HepG2 (cell line): Measurements from ENCODE around the gene CEP20. TPM values are rescaled to one million over a fixed set of nuclear protein-coding genes. Genes with fewer than 3 reads are reported as not detected.
A peak's percentile ranks its signal among the peaks of the same experiment; 100 is the strongest.

ENCODE experiments used
- CBX5 ChIP-seq: sonication (generic); formaldehyde crosslinking; IDR thresholded peaks from 2 replicates; pipeline ENCODE4 v1.4.0; 2020; ENCODE audit warnings: missing genetic modification reagents, borderline replicate concordance
- FOXJ3 ChIP-seq: sonication (generic); formaldehyde crosslinking; IDR thresholded peaks from 2 replicates; pipeline ENCODE4 v1.4.0; 2020; ENCODE audit warnings: missing genetic modification reagents, mild to moderate bottlenecking, borderline replicate concordance
- GATAD1 ChIP-seq: IDR thresholded peaks from 2 replicates; pipeline ENCODE4 v1.6.1; 2016; ENCODE audit warnings: missing genetic modification reagents, missing compliant biosample characterization
- GLI4 ChIP-seq: sonication (generic); formaldehyde crosslinking; IDR thresholded peaks from 2 replicates; pipeline ENCODE4 v1.5.1; 2020; ENCODE audit warnings: missing genetic modification reagents, mild to moderate bottlenecking, moderate library complexity, borderline replicate concordance
- HNRNPL ChIP-seq: fragments of 200-400 bp; formaldehyde crosslinking; IDR thresholded peaks from 2 replicates; pipeline ENCODE4 v1.6.1; 2017; ENCODE audit warnings: mild to moderate bottlenecking, low read depth, low read length
- MEIS2 ChIP-seq: sonication (generic); formaldehyde crosslinking; IDR thresholded peaks from 2 replicates; pipeline ENCODE4 v1.9.0; 2021; ENCODE audit warnings: mild to moderate bottlenecking, missing genetic modification reagents
- MXD3 ChIP-seq: IDR thresholded peaks from 2 replicates; pipeline ENCODE4 v1.6.1; 2016; ENCODE audit warnings: mild to moderate bottlenecking, missing biosample characterization, missing genetic modification reagents
- NAIF1 ChIP-seq: sonication (generic); formaldehyde crosslinking; IDR thresholded peaks from 2 replicates; pipeline ENCODE4 v1.5.0; 2020; ENCODE audit warnings: mild to moderate bottlenecking, missing genetic modification reagents, borderline replicate concordance
- NR0B2 ChIP-seq: sonication (generic); formaldehyde crosslinking; IDR thresholded peaks from 2 replicates; pipeline ENCODE4 v1.4.0; 2020; ENCODE audit warnings: mild to moderate bottlenecking, missing genetic modification reagents
- RFX5 ChIP-seq: IDR thresholded peaks from 2 replicates; pipeline ENCODE4 v1.6.1; 2011; ENCODE audit warnings: low read depth, low read length, improper control_type of control experiment
- TMF1 ChIP-seq: sonication (generic); formaldehyde crosslinking; IDR thresholded peaks from 2 replicates; pipeline ENCODE4 v1.8.1; 2022; ENCODE audit warnings: low read depth, missing genetic modification reagents
- WIZ ChIP-seq: sonication (generic); formaldehyde crosslinking; IDR thresholded peaks from 2 replicates; pipeline ENCODE4 v1.5.1; 2020; ENCODE audit warnings: mild to moderate bottlenecking, missing genetic modification reagents
- ZNF234 ChIP-seq: sonication (generic); formaldehyde crosslinking; conservative IDR thresholded peaks from 2 replicates; pipeline ENCODE4 v1.5.1; 2020; ENCODE audit warnings: mild to moderate bottlenecking, missing genetic modification reagents
- ZNF260 ChIP-seq: sonication (generic); formaldehyde crosslinking; IDR thresholded peaks from 2 replicates; pipeline ENCODE4 v1.4.0; 2020; ENCODE audit warnings: missing genetic modification reagents, low read depth, mild to moderate bottlenecking, borderline replicate concordance
- ZNF383 ChIP-seq: sonication (generic); formaldehyde crosslinking; IDR thresholded peaks from 2 replicates; pipeline ENCODE4 v1.4.0; 2020; ENCODE audit warnings: missing genetic modification reagents, mild to moderate bottlenecking, borderline replicate concordance
- ZNF580 ChIP-seq: IDR thresholded peaks from 2 replicates; pipeline ENCODE4 v1.6.1; 2016; ENCODE audit warnings: low read depth, borderline replicate concordance
- ZNF605 ChIP-seq: sonication (generic); formaldehyde crosslinking; IDR thresholded peaks from 2 replicates; pipeline ENCODE4 v1.8.0; 2022; ENCODE audit warnings: mild to moderate bottlenecking, missing genetic modification reagents
- ZNF7 ChIP-seq: IDR thresholded peaks from 2 replicates; pipeline ENCODE4 v1.6.1; 2016; ENCODE audit warnings: missing biosample characterization, missing genetic modification reagents
- ZNF780A ChIP-seq: sonication (generic); formaldehyde crosslinking; IDR thresholded peaks from 2 replicates; pipeline ENCODE4 v1.8.0; 2022; ENCODE audit warnings: mild to moderate bottlenecking, missing genetic modification reagents, moderate library complexity
- ZSCAN12 ChIP-seq: sonication (generic); formaldehyde crosslinking; IDR thresholded peaks from 2 replicates; pipeline ENCODE4 v1.9.0; 2021; ENCODE audit warnings: mild to moderate bottlenecking, missing genetic modification reagents
- ZSCAN31 ChIP-seq: sonication (generic); formaldehyde crosslinking; IDR thresholded peaks from 2 replicates; pipeline ENCODE4 v1.5.0; 2020; ENCODE audit warnings: low read depth, mild to moderate bottlenecking, missing genetic modification reagents
- polyA plus RNA-seq, 8 experiments: library from polyadenylated mRNA; depleted of rRNA in 3 of 8; stranded (reverse) in 7 of 8; unstranded in 1 of 8; fragments of >200 nt; fragmentation: Illumina TruSeq in 4 of 8; extraction: Trizol in 4 of 8; gene quantifications; 2 replicates each; pipeline versions ENCODE4 v1.2.1 to v1.2.3, GENCODE V29; 2011 to 2016; ENCODE audit warnings: low read depth in 4 of 8, missing spikeins in 1 of 8, mixed read lengths in 1 of 8; ENCODE audit not compliant: insufficient read depth in 1 of 8
- total RNA-seq, 5 experiments: library from RNA; depleted of rRNA; stranded (reverse); fragments of >200 nt; fragmentation: Illumina TruSeq; extraction: Trizol; gene quantifications; 2 replicates each; pipeline ENCODE4 v1.2.3, GENCODE V29; 2016; ENCODE audit warnings: low read depth in 1 of 5
- TF ChIP-seq, protein P1 (sequence below), 2 experiments: sonication (generic) in 1 of 2; formaldehyde crosslinking in 1 of 2; IDR thresholded peaks; 2 replicates each; pipeline versions ENCODE4 v1.4.0 to v1.6.1; 2018 to 2020; ENCODE audit warnings: missing genetic modification reagents in 2 of 2, borderline replicate concordance in 1 of 2, low read depth in 1 of 2, mild to moderate bottlenecking in 1 of 2, missing biosample characterization in 1 of 2
- TF ChIP-seq, protein P2 (sequence below): sonication (generic); formaldehyde crosslinking; IDR thresholded peaks from 2 replicates; pipeline ENCODE4 v1.5.1; 2020; ENCODE audit warnings: missing genetic modification reagents, mild to moderate bottlenecking, borderline replicate concordance
- TF ChIP-seq, protein P3 (sequence below): sonication (generic); formaldehyde crosslinking; IDR thresholded peaks from 2 replicates; pipeline ENCODE4 v1.5.0; 2020; ENCODE audit warnings: missing genetic modification reagents

The CEP20 gene
- total and polyA plus RNA-seq, 2 of the 13 experiments (the other 11 are each of a cell fraction or from before 2014, with no cell fraction given) = 53.0 to 54.1 TPM

DNA sequence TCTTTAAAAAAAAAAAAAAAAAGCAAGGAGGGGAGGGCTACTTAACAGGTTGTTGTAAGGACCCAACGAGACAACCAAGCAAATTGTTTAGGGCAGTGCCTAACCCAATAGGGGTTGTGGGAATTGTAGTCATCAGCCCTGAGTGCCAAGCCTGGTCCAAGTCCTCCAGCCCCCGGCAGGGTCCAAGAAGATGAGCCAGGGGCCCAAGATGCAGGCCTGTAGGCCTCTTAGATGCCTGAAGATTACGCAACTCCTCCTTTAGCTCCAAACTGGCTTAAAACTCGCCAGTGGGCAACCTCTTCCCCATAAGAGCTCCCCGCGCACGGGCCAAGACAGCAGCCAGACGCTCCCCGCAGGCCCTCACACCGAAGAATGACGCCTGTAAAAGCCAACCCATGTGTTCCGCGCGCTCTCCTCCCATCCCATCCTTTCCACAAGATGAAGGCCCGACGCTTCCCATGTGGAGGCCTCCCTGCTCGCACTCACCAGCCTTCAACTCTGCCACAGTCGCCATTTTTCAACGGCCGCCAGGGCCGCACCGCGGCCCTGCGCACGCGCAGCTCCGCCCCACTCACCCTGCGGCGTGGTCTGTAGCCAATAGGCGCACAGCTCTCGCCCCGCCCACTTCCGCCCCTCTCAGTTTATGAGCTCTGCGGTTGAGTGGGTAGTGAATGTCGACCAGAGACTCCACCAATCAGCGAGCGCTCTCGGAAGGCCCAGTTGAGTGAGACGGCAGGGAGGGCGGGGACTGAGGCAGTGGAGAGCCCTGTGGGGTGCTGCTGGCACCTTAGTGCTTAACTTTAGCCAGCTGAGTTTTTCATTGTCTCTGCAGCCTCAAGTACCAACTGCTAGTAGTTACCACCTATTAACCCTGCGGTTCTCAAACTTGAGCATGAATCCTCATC lies at the start of gene CEP20 (continued):
- TF ChIP-seq GATAD1 (CRISPR knock-in tag) = peak; percentile 95
- peak; percentile 81; the same call in 1 of the 2 replicates for TF ChIP-seq MXD3
- no peak for TF ChIP-seq ZNF383 (CRISPR knock-in tag)
- TF ChIP-seq ZNF260 = no peak
- TF ChIP-seq ZNF605 (CRISPR knock-in tag) = no peak
- peak; percentile 43; the same call in 1 of the 2 replicates for TF ChIP-seq FOXJ3 (CRISPR knock-in tag)
- TF ChIP-seq GLI4 = no peak; the same call in 1 of the 2 replicates
- TF ChIP-seq TMF1 (CRISPR knock-in tag) = no peak
- 0 out of 2 replicates have a peak, but pooled peaks have one; percentile 15 for TF ChIP-seq NR0B2 (CRISPR knock-in tag)
- TF ChIP-seq HNRNPL = peak; percentile 74; the same call in 1 of the 2 replicates
- TF ChIP-seq, protein P1, sequence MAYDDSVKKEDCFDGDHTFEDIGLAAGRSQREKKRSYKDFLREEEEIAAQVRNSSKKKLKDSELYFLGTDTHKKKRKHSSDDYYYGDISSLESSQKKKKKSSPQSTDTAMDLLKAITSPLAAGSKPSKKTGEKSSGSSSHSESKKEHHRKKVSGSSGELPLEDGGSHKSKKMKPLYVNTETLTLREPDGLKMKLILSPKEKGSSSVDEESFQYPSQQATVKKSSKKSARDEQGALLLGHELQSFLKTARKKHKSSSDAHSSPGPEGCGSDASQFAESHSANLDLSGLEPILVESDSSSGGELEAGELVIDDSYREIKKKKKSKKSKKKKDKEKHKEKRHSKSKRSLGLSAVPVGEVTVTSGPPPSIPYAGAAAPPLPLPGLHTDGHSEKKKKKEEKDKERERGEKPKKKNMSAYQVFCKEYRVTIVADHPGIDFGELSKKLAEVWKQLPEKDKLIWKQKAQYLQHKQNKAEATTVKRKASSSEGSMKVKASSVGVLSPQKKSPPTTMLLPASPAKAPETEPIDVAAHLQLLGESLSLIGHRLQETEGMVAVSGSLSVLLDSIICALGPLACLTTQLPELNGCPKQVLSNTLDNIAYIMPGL (CRISPR knock-in tag; IDR thresholded peaks at IDR 0.05; ENCODE audit: borderline replicate concordance in 1 of 2, low read depth in 1 of 2) = peak; percentile 68 to 78
- TF ChIP-seq ZNF780A (CRISPR knock-in tag) = no peak
- no peak for TF ChIP-seq ZSCAN12 (CRISPR knock-in tag)
- TF ChIP-seq, protein P2, sequence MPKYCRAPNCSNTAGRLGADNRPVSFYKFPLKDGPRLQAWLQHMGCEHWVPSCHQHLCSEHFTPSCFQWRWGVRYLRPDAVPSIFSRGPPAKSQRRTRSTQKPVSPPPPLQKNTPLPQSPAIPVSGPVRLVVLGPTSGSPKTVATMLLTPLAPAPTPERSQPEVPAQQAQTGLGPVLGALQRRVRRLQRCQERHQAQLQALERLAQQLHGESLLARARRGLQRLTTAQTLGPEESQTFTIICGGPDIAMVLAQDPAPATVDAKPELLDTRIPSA (CRISPR knock-in tag) = no peak
- no peak; the same call in 1 of the 2 replicates for TF ChIP-seq WIZ (CRISPR knock-in tag)
- no peak for TF ChIP-seq ZNF7 (CRISPR knock-in tag)
- TF ChIP-seq ZSCAN31 (CRISPR knock-in tag) = 0 out of 2 replicates have a peak, but pooled peaks have one; percentile 58
- peak; percentile 57; the same call in 1 of the 2 replicates for TF ChIP-seq MEIS2 (CRISPR knock-in tag)
- no peak for TF ChIP-seq ZNF234 (CRISPR knock-in tag)
- TF ChIP-seq ZNF580 (CRISPR knock-in tag) = peak; percentile 22; the same call in 1 of the 2 replicates
- 0 out of 2 replicates have a peak, but pooled peaks have one; percentile 26 for TF ChIP-seq CBX5 (CRISPR knock-in tag)
- TF ChIP-seq NAIF1 (CRISPR knock-in tag) = no peak; the same call in 1 of the 2 replicates
- TF ChIP-seq, protein P3, sequence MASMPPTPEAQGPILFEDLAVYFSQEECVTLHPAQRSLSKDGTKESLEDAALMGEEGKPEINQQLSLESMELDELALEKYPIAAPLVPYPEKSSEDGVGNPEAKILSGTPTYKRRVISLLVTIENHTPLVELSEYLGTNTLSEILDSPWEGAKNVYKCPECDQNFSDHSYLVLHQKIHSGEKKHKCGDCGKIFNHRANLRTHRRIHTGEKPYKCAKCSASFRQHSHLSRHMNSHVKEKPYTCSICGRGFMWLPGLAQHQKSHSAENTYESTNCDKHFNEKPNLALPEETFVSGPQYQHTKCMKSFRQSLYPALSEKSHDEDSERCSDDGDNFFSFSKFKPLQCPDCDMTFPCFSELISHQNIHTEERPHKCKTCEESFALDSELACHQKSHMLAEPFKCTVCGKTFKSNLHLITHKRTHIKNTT (CRISPR knock-in tag) = no peak
- TF ChIP-seq RFX5 = peak; percentile 75
